Measurements from ENCODE around the gene MPPED1.

Gene MPPED1

DNA sequence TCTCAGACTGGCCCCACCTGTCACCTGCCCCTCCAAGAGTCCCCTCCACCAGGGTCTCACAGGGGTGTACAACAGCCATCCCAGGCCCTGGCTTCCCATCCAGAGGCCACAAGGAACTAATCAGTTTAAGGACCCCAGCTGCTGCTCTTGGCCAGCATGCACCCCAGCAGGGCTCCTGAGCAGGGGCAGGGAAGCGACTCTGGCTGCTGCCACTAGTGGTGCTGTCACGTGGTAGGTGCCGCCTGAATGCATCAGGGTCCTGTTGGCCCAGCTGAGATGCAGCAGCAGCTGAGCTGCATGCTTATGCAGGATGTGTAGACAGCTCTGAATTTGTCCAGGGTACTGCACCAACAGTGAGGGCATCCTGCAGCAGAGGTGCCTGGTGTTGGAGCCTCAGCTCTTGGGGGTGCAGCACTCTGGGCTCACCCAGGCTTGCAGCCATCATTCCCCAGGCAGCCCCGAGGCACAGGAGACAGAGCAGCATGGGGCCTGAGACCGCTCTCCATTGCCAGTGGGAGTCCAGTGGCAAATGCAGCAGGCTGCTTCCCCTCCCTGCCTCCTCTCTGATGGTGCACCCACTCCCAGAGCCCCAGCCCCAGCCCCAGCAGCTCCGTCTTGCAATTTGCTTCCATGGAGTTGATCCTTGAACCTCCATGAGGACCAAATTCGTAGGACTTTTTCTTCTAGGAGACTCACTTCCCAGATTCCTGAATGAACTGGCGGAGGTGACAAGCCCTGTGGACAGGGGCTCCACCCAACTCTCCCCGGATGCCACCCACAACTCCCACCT, 98.7 kb downstream of the MPPED1 start:
- no peak for TF ChIP-seq CTCF (IDR thresholded peaks at IDR 0.05)

DNA sequence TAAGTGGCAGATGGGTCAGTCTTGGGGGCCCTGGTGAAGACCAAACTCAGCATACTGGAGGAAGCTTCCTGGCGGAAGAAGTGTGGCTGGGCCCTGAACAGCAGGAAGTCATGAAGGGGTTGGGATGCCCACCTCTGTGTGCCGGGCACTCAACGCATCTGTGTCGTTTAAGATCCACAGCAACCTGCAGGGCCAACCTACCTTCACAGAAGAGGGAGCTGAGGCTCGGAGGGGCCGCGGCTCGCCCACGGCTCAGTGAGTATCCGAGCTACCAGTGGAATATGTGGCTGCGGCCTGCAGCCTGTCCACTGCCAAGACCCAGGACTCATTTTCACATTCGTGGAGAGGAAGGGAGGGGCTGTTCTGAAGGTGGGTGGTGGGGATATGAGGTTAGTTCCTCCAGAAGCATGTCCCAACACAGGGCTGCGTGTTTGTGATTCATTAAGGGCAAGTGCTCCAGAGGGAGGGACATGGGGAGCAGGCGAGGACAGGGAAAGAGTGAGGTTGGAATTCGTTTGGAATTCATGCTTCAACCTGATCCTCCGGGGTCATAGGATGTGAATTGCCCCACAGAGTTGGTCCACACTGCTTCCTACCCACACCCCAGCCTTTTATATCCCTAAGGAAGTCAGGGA, 99.6 kb downstream of the MPPED1 start:
- TF ChIP-seq CTCF (IDR thresholded peaks at IDR 0.05): no peak

DNA sequence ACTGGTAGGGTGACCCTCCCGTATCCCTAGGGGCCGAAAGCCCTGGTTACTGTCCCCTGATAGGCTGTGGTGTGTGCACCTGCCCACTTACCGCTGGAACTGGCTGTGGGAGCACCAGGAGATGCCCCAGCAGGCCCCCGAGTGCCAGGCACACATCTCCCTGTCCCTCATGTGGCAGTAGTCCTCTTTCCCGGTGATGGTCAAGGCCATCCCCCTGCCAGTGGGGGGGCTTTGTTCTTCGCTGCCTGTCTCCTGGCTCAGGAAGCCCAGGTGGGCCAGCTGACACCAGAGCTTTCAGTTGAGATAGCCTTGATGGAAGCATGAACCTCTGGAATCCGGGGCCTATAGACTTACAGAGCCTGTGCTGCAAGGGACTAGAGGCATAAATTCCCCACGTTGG, 100.5 kb downstream of the MPPED1 start:
- TF ChIP-seq CTCF (IDR thresholded peaks at IDR 0.05): no peak

GRCh38 chr22:43514476-43515157, 102.8 kb downstream of the MPPED1 start:
- TF ChIP-seq CTCF (IDR thresholded peaks at IDR 0.05): no peak

GRCh38 chr22:43515411-43515810, 103.6 kb downstream of the MPPED1 start:
- no peak for TF ChIP-seq CTCF (IDR thresholded peaks at IDR 0.05)

DNA sequence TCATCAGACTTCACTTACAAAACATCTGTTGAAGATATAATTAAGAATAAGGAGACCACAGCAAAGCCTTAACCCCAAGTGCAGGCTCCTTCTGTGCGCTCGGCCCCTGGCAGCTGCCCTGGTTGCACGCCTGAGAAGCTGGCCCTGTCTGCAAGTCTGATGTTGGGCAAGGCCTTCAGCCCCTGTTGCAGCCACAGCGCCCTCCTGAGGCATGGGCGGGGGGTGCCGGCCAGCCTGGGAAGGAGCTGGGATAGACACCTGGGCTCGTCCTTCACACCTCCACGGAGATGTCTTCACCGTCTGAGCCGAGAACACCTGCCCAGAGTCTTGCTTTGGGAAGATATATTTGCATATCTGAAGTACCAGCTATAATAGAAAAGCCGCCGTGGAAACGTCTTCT, 104.1 kb downstream of the MPPED1 start:
- no peak for TF ChIP-seq CTCF (IDR thresholded peaks at IDR 0.05)

GRCh38 chr22:43516386-43516785, 104.6 kb downstream of the MPPED1 start:
- no peak for TF ChIP-seq CTCF (IDR thresholded peaks at IDR 0.05)

Data from LNCAP (cell line).